Nephron (organoid): ENCODE results near the gene ATL1.

Experiments
- H3K27ac Mint-ChIP-seq, 3 experiments: 2 replicates each; pipeline ENCODE4 v1.8.0; 2020; ENCODE audit warnings: mixed read lengths in 3 of 3, mild to moderate bottlenecking in 2 of 3, moderate library complexity in 1 of 3
- H3K27me3 Mint-ChIP-seq: 2 replicates; pipeline ENCODE4 v1.8.0; 2021; ENCODE audit warnings: low read depth, mild to moderate bottlenecking, moderate library complexity, mixed read lengths
- H3K36me3 Mint-ChIP-seq: 2 replicates; pipeline ENCODE4 v1.8.0; 2020; ENCODE audit warnings: low read depth, mixed read lengths
- H3K4me1 Mint-ChIP-seq: 2 replicates; pipeline ENCODE4 v1.8.0; 2020; ENCODE audit warnings: mixed read lengths
- H3K4me3 Mint-ChIP-seq, 3 experiments: 2 replicates each; pipeline ENCODE4 v1.8.0; 2020; ENCODE audit warnings: mild to moderate bottlenecking in 3 of 3, mixed read lengths in 3 of 3, moderate library complexity in 2 of 3
- H3K9me3 Mint-ChIP-seq: 2 replicates; pipeline ENCODE4 v1.8.0; 2020; ENCODE audit warnings: mixed read lengths
- TF ChIP-seq, protein P1 (sequence below), 3 experiments: fragments of 200-600 bp; sonication (generic); IDR thresholded peaks; one replicate each; pipeline ENCODE4 v1.5.0; 2021; ENCODE audit warnings: antibody characterized with exemption in 3 of 3; ENCODE audit not compliant: unreplicated experiment in 3 of 3

ATL1 gene

GRCh38 chr14:50666772-50667683 lies 107.1 kb downstream of the ATL1 start:
- Mint-ChIP-seq H3K4me1 (peaks cover 14% of the 10 kb centered on the region), H3K9me3 (no peaks in the 10 kb centered on the region), H3K27me3 (no peaks in the 10 kb centered on the region), H3K27ac (peak overlapping the region in 1 of 3 experiments; percentile 95), H3K4me3 (no peak overlapping the region), H3K36me3 (peaks cover 24% of the 10 kb centered on the region)
- TF ChIP-seq, protein P1, sequence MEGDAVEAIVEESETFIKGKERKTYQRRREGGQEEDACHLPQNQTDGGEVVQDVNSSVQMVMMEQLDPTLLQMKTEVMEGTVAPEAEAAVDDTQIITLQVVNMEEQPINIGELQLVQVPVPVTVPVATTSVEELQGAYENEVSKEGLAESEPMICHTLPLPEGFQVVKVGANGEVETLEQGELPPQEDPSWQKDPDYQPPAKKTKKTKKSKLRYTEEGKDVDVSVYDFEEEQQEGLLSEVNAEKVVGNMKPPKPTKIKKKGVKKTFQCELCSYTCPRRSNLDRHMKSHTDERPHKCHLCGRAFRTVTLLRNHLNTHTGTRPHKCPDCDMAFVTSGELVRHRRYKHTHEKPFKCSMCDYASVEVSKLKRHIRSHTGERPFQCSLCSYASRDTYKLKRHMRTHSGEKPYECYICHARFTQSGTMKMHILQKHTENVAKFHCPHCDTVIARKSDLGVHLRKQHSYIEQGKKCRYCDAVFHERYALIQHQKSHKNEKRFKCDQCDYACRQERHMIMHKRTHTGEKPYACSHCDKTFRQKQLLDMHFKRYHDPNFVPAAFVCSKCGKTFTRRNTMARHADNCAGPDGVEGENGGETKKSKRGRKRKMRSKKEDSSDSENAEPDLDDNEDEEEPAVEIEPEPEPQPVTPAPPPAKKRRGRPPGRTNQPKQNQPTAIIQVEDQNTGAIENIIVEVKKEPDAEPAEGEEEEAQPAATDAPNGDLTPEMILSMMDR (IDR thresholded peaks at IDR 0.05; ENCODE audit: unreplicated experiment in 3 of 3) = no peak

DNA sequence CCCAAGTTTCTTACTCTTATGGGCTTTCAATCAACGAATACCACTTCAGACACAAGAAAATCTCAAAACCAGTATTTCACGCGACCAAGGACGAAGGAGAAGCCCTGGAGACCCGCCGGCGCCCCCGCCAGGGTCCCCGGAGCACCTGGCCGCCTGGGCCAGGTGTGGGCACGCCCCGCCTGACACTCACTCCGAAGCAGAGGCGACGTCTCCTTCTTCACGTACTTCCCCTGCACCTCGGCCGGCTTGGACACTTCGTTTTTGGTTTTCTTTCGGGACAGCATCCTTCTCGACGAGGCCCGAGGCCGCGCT lies 107.7 kb downstream of the ATL1 start:
- H3K4me1 Mint-ChIP-seq = peaks cover 14% of the 10 kb centered on the region
- peaks cover 19% of the 10 kb centered on the region for H3K36me3 Mint-ChIP-seq
- H3K27ac Mint-ChIP-seq = peak overlapping the region in 1 of 3 experiments; percentile 95
- H3K4me3 Mint-ChIP-seq = no peak overlapping the region
- no peaks in the 10 kb centered on the region for H3K9me3 Mint-ChIP-seq
- no peaks in the 10 kb centered on the region for H3K27me3 Mint-ChIP-seq
- TF ChIP-seq, protein P1 (IDR thresholded peaks at IDR 0.05; ENCODE audit: unreplicated experiment in 3 of 3) = no peak

- TF ChIP-seq, protein P1 (IDR thresholded peaks at IDR 0.05; ENCODE audit: unreplicated experiment in 3 of 3) = no peak
- Mint-ChIP-seq H3K4me1 (peaks cover 14% of the 10 kb centered on the region), H3K9me3 (no peaks in the 10 kb centered on the region), H3K27ac (peak within 1 kb of the TSS in 1 of 3 experiments; percentile 95), H3K27me3 (no peaks in the 10 kb centered on the region), H3K4me3 (no peak within 1 kb of the TSS), H3K36me3 (peaks cover 15% of the 10 kb centered on the region)
Observed at GRCh38 chr14:50667996-50668825, 108.3 kb downstream of the ATL1 start, which contains the start of gene SAV1. Gene SAV1 (minus strand): TSS chr14:50668306. CDS start chr14:50667967, 339 bp downstream.

- Mint-ChIP-seq H3K9me3 (no peaks in the 10 kb centered on the region), H3K27me3 (no peaks in the 10 kb centered on the region), H3K4me3 (no peak overlapping the region), H3K36me3 (peaks cover 10% of the 10 kb centered on the region), H3K27ac (no peak overlapping the region), H3K4me1 (peaks cover 14% of the 10 kb centered on the region)
- TF ChIP-seq, protein P1 (IDR thresholded peaks at IDR 0.05; ENCODE audit: unreplicated experiment in 3 of 3) = no peak
Observed at GRCh38 chr14:50668826-50669143, 108.8 kb downstream of the ATL1 start.

GRCh38 chr14:50669441-50669986 lies 109.6 kb downstream of the ATL1 start:
- peaks cover 14% of the 10 kb centered on the region for H3K4me1 Mint-ChIP-seq
- H3K4me3 Mint-ChIP-seq = no peak overlapping the region
- no peaks in the 10 kb centered on the region for H3K27me3 Mint-ChIP-seq
- peaks cover 4% of the 10 kb centered on the region for H3K36me3 Mint-ChIP-seq
- H3K9me3 Mint-ChIP-seq = no peaks in the 10 kb centered on the region
- no peak overlapping the region for H3K27ac Mint-ChIP-seq
- TF ChIP-seq, protein P1 (IDR thresholded peaks at IDR 0.05; ENCODE audit: unreplicated experiment in 3 of 3) = no peak
